Fibroblast of skin of scalp (primary cell): ENCODE data around the gene AGO1. TPM values are rescaled to one million over a fixed set of nuclear protein-coding genes. Genes with fewer than 3 reads are reported as not detected.

Experiments used
- DNase-seq: peaks from one replicate; pipeline ENCODE4 v3.0.0-alpha.2; 2013
- polyA plus RNA-seq, 2 experiments: library from polyadenylated mRNA; unstranded; fragments of 120-200 nt; gene quantifications; one replicate each; pipeline ENCODE4 v1.2.1, GENCODE V29; 2013; ENCODE audit not compliant: insufficient read length in 2 of 2

Gene AGO1
- polyA plus RNA-seq (2013, experiment 1 of 2; ENCODE audit: insufficient read length): 13.1 TPM
- 14.1 TPM for polyA plus RNA-seq (2013, experiment 2 of 2; ENCODE audit: insufficient read length)

DNA sequence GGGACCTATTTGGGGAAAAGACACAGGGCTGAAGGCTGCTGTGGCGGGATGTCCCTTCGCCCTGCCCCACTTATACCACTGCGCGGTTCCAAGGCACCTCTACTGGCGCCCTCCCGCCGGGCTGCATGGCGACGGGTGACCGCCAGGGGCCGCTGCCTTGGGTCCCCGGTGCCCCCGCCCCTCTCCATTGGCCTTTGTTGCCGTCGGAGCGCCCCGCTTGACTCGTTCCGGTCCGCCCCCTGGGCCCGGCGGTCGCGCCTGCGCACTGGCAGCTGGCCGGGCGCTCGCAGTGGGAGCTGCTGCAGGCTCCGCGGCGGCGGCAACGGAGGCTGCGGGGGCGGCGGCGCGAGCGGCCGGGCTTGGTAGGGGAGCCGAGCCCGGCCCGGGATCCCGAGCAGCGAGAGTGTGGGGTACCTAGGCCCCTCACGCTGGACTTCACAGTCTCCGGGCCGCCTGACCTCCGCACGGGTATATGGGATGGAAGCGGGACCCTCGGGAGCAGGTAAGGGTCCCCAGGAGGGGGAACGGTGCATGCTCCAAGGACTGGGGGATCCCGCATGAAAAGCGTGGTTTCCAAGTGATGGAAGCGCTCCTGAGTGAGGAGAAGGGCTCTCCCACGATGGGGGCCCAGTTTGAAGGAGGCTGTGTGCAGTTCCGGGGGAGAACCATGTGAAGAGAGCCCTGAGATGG lies at the start of gene AGO1:
TSS of gene AGO1 (plus strand) at position 265 of the 690 bp plus-strand sequence. CDS start at position 478, 213 bp downstream.
- DNase-seq: peak; percentile 94

DNA sequence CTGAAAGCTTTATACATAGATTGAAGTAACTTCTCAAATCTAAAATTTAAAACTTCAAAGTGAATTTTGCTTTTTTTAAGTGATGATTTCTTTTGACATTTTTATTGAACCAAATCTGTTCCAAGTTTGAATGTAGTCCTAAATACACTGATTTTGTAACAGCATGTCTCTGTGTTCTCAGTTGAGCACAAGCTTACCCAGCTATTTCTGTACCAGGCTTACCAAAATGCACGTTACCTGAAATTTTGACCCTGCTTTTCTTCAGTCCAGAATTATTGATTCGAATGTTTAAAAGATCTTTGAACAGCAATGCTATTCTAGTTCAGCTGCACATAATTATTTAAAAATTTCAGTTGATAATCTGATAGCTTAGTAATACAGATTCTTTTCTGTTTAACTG lies 49.6 kb upstream of the AGO1 start:
- no peak for DNase-seq

DNA sequence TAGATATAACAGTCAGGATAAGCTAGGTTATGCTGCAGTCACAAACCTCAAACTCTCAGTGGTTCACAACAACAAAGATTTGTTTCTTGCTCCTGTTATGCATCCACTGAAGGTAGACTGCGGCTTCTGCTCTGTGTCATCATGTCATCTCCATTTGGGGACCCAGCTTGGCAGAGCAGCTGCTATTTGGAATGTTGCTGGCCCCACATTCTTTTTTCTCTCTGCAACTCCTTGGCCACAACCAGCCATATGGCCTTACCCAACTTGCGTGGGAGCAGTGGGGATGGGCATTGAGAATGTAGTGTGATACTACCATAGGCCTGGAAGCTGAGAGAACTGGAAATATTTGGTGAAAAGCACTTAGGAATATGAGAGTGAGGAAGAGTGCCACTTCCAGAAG lies 48.8 kb upstream of the AGO1 start:
- no peak for DNase-seq

DNA sequence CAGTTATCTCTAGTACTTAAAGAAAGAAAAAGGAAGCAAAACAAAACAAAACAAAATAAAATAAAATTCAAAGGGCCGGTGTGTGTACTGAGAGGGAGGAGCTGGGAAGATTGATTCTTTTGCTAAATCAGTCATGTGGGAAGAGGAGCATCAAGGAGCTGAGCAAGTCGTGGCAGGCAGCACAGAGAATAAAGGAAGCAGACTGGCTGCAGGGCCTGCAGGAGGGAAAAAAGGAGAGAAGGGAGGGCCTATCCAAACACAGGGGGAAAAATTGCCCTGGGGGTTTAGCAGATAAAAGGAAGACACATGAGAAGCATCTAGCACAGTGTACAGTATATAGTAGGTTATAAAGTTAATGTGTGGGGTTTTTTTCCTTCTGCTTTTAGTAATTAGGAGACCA lies 47.6 kb upstream of the AGO1 start:
- DNase-seq: no peak

DNA sequence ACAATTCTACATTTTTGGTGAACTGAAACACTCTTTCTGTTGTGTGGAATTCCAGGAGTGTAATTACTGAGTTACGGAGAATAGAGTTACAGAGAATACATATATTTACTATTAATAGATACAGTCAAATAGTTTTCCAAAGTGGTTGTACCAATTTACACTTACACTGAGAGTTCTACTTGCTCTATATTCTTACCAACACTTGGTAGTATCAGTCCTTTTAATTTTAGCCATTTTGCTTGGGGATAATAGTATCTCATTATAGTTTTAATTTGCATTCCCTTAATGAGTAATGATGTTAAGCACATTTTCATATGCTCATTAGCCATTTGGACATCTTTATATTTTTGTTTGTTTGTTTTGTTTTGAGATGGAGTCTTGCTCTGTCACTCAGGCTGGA lies 46.3 kb upstream of the AGO1 start:
- DNase-seq: no peak

DNA sequence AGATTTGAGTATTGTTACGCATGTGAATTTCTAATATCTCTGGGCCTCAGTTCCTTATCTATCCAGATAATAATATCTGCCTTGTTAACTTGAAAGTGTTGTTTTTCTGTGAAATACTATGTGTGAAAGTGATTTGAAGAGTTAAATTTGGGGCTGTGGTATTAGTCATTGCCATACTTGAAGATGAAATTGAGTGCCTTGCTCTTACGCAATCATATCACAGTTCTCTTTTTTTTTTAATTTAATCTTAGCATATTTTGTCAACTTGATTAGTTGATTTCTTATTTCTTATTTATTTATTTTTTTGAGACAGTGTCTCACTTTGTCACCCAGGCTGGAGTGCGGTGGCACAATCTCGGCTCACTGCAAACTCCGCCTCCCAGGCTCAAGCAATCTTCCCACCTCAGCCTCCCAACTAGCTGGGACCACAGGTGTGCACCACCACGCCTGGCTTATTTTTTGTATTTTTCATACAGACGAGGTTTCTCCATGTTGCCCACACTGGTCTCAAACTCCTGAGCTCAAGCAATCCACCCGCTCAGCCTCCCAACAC lies 44.2 kb upstream of the AGO1 start:
- no peak for DNase-seq

DNA sequence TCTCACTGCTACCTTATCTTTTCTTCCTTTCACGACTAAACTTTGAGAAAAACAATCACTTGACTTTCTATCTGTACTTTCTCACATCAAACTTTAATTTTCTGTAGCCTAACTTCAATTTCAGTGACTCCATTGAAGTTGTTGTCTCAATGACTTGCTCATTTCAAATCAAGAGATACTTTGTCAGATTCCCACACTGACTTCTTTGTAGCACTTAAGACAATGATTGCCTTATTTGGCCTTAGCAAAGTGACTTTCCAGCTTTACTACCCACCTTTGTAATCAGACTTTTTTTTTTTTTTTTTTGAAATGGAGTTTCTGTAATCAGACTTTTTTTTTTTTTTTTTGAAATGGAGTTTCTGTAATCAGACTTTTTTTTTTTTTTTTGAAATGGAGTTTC lies 38.2 kb upstream of the AGO1 start:
- DNase-seq: no peak

DNA sequence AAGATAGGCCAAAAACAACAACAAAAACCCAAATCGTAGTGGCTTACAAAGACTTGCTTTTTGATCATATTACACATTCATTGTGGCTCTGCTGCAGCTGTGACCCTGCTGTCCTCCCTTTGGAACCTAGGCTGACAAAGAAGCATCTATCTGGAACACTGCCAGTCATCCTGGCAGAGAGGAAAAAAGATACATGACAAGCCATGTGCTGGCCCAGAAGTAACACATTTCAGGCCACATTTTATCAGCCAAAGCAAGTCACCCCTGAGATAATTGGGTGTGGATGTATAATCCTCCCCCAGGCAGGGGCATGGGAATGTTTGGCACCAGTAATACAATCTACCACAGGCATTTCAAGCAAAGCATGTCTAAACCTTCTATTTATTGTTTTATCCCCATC lies 37.2 kb upstream of the AGO1 start:
- DNase-seq: no peak

DNA sequence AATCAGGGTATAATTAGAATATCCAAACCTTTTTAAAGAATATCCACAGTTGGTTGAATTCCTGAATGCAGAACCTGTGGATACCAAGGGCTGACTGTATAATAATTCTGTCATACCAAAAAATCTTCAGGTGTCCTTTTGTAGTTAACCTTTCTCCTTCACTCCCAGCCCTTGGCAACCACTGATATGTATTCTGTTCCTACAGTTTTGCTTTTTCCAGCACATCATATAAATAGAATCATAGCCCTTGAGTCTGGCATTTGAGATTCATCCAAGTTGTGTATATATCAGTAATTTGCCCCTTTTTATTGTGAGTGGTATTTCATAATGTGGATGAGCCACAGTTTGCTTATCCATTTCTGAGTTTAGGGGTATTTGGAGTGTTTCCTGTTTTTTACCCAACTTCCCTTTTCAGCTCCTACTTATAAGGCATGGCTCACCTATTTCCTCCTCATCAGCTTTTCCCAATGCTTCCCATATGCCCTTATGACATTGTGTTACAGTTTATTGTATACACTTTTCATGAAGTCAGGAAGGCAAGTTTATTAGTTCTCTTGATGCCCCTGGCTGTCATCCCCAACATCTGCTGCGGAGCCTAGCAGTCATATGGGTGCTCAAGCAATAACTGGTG lies 35.0 kb upstream of the AGO1 start:
- DNase-seq: no peak

DNA sequence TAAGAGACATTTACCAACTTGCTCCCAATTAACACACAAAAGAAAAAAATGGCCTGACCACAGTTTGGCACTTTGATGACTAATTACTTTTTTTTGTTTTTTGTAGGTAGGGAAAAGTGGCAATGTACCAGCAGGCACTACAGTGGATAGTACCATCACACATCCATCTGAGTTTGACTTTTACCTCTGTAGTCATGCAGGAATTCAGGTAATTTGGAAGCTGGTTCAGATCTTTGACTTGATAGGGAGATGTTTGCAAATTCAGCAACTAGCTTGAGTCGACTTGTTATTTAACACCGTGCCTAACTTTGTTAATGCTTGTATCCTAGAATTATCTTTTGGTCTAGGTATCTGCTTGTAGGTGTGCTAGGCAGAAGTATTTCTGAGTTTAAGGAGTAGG lies 33.0 kb upstream of the AGO1 start:
- DNase-seq: no peak

DNA sequence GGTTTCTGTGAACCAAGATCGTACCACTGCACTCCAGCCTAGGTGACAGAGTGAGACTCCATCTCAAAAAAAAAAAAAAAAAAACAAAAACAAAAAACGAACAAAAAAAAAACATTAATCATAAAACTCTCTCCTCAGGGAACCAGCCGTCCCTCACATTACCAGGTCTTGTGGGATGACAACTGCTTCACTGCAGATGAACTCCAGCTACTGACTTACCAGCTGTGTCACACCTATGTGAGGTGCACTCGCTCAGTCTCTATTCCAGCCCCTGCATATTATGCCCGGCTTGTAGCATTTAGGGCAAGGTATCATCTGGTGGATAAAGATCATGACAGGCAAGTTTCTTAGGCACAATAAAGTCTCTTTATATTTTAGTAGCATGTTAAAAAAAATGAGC lies 32.3 kb upstream of the AGO1 start:
- no peak for DNase-seq

DNA sequence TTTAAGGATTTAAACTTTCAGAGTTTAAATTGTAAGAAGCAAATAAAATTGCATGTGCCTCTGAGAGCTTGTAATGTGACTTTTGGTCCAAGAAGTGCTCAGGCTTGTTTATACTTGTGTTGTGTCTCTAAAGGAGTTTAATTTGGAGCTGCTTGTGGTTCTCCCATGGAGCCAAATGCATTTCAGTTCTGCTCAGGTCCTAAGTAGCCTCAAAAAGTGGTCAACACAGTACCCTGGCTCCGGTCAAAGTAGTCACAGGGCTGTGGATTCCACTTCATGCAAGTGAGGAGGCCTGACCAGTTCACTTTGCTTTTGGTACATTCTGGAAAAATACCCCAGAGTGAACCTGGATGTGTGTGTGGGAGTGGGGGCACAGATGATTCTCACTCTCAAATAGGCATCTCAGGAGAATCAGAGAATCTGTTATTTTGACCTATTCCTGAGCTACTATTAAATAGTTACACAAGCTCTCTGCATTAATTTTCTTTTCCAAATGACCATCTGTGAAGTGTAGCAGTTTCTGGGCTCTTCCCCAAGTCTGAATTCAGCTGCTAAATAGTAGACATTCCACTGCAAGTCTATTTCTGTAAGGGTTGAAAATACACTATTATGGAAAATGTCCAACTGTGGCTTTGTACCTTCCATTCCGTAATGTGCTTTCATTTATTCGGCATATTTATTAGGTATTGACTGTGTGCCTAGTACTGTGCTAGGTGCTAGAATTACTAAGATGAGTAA lies 31.7 kb upstream of the AGO1 start:
- DNase-seq: peak; percentile 24

DNA sequence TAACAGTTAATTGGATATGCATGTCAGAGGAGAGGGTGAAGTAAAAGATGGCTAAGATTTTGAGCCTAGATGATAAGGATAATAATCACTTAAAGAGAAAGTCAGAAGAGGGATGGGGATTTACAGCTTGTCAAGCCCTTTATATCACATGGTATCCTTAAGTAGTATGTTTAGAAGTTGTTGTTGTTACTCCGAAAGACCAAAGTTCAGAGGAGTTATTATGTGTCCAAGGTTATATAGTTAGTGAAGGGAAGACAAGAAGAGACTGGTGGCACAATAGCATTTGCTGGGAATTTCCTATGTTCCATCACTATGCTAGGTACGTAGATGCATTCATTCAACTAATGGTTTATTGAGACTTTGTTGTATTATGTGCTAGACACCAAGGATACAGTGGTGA lies 30.8 kb upstream of the AGO1 start:
- no peak for DNase-seq

DNA sequence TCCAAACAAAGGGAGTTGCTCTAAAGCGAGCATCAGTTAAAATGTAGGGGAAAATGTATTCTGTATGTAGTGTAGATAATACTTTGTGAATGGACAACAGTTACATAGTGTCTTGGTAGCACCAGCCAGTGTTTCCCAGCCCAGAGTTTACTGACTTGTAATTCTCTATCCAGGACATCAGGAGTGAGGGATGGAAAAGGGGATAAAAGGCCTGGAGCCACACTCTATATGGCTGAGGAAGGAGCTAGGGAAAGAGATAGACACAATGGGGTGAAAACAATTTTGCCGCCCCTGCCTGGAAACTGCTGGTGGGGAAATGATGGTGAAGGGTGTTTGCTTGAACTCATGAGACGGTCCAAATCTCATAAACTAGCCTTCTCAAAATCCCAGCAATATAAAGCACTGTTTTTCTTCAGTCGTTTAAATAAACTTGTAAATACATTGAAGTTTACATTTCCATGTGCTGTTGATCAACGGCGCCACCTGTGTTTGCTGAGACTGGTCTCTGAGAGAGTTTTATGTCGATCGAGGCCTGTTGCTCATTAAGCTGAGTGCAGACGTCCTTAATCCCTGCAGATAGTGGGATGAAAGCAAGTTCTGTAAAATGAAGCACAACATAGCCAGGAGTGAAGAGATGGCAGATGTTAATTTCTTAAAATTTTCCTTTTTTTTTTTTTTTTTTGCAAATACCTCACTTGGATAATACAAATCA lies 27.9 kb upstream of the AGO1 start:
- DNase-seq: no peak

DNA sequence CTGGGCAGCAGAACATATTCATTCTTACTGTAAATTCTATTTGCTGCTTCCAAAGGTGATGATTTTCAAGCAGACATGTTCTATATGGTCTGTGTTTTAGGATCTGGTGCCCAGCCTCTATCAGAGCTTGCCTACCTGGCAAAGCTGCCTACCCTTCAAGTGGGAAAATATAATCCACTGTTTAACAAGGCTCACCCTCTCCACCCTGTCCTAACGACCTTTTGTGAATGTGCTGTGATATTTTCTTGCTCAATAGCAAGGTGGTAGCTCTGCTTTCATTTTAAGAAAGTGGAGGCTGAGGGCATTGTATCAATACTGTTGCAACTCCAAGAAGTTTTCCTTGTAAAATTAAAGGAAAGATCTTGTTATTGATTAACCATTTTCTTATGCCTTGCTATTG lies 26.0 kb upstream of the AGO1 start:
- no peak for DNase-seq

DNA sequence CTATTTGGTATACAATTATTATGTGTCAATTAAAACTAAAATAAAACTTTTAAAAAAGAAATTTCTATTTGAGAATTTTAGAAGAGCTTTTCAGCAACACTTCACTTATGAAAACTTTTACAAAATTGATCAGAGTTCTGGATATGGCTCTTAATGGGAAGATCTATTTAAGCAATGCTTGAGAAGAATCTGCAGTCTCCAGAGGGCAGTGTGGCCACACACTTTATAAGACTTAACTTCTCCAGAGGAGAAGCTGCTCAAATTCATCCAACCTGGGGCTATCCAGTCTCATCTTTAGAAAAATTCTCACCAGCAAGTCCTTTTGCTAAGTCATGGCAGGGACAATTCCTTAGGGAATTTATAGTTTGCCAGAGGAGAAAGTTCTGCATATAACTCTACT lies 25.2 kb upstream of the AGO1 start:
- DNase-seq: peak; percentile 21

DNA sequence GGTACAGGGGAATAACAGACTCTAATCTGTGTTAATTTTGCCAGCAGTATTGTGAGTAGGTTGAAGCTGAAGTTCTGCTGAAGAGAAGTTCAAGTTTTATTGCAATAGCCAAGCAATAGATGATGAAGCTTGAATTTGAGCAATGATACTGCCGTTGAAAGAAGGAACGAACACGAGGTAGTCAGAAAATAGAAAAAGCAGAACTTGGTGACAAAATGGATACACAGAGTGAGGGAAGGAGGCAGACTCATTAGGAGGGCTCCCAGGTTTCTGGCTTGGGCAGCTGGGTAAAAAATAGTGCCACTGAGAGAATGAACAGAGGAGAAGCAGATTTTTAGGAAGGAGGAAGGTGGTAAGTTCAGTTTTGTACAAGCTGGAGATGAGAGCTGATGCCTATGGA lies 22.3 kb upstream of the AGO1 start:
- no peak for DNase-seq

DNA sequence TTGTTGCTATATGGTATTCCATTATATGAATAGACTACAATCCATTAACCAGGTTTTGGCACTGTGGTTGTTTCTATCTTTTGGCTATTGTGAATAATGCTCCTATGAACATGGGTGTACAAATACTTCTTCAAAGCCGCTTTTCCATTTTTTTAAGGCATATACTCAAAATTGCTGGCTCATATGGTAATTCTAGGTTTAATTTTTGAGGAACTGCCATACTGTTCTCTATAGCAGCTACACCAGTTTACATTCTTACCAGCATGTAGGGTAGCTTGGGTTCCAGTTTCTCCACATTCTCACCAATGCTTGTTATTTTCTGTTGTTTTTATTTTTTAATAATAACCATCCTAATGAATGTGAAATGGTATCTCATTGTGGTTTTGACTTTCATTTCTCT lies 19.9 kb upstream of the AGO1 start:
- no peak for DNase-seq

DNA sequence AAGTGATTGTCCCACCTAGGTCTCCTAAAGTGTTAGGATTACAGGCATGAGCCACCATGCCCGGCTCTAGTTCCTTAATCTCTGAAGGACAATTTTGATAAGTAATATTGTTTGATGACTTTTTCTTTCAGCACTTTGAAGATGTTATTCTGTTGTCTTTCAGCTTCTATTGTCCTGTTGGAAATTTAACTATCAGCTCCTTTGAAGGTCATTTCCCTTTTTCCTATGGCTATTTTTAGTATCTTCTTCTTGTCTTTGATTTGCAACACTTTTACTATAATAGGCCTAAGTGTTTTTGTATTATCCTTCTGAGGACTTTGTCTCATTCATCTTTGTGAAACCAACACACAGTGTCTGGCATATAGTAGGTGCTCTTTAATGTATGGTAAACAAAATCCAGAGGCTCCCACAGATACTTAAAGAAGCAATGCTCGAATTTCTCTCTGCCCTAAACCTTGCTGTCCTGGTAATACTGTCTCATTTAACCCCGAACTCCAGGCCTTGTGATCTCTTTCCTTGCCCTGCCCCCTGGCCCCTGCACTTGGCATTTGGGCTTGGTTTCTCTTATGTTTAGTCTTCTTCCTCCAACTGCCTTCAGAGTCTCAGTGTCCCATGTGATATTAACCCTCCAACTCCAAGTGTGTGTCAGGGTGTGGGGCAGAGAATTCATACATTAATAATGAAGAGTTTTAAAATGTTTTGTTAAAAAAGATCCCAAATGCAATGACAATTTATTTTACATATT lies 19.0 kb upstream of the AGO1 start:
- no peak for DNase-seq

DNA sequence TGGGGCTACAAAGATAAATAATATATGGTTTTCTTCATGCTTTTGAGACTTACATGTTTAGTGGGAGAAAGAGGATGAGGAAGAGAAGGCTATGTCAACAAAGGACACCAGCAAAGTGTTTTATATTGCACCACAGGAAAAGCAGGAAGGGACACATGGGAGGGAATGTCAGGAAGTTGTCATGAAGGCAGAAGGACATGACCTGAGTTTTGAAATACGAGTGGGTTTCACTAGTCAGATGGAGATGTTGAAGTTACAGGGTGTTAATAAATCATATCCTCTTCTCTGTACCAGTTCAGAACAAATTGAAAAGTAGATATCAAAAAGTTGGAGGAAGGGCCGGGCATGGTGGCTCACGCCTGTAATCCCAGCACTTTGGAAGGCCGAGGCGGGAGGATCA lies 18.2 kb upstream of the AGO1 start:
- DNase-seq: no peak

DNA sequence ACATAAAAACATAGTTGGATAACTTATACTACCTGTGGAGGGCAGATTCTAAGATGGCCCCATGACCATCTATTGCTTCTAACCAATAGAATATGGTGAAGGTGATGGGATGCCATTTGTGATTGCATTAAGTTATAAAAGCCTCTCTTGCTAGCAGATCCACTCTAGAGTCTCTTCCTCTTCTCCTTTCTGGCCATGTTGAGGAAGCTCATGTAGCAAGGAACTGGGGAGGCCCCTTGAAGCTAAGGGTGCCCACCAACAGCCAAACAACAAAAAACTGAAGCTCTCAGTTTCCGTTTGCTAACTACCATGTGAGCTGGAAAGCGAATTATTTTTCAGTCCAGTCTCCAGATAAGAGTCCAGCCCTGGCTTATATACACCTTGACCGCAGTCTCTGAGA lies 16.0 kb upstream of the AGO1 start:
- no peak for DNase-seq
